ENCODE results near the gene C11orf68.
A peak's percentile ranks its signal among the peaks of the same experiment; 100 is the strongest.

The C11orf68 gene

DNA sequence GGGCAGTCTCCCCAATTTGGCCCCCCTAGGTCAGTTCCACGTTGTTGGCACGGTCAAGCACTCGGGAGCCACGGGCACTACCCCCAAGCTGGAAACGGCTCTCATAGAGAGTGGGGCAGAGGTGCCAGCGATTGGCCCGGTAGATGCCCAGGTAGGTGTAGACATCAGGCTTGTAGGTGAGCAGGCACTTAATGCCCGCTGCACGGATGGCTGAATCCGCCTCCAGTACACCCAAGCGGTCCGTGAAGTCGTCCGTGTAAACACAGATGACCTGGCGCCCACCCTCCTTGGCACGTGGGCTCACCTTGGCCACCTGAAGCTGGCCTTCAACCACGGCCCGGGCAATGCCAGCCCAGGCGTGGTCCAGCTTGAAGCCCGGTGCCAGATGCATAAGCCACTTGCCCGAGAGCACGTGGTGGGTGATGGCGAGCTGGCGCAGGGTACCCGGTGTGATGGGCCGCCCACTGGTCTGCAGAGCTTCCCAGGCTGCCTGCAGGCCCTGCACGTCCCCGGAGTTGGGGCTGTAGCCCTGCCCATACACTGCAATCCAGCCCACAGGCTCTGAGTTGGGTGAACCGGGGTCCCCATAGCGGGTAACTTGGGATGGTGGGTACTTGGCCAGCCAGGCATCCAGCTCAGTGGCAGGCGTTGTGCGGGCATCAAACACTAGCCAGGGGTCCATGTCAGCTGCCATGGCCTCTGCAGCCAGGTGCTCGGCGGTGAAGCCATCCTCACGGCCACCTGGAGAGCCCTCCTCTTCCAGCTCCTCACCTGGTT, 1.2 kb downstream of the C11orf68 start:
- no peaks in the 10 kb centered on the region; the same call in 1 of the 2 replicates for H3K4me1 ChIP-seq (ENCODE audit: control insufficient read depth, insufficient read depth, low read length)
- H3K27ac ChIP-seq (ENCODE audit: extremely low read depth, low read depth, low read length) = no peak overlapping the region
- TF ChIP-seq EGR2 (tag by site-specific recombination; IDR thresholded peaks at IDR 0.05; ENCODE audit: low read depth) (peak; percentile 41; the same call in 1 of the 2 replicates), ZFHX2 (tag by site-specific recombination; conservative IDR thresholded peaks at IDR 0.05) (peak; percentile 18; the same call in 1 of the 2 replicates), ZNF600 (tag by site-specific recombination; IDR thresholded peaks at IDR 0.05) (no peak)
- TF ChIP-seq, protein P1, sequence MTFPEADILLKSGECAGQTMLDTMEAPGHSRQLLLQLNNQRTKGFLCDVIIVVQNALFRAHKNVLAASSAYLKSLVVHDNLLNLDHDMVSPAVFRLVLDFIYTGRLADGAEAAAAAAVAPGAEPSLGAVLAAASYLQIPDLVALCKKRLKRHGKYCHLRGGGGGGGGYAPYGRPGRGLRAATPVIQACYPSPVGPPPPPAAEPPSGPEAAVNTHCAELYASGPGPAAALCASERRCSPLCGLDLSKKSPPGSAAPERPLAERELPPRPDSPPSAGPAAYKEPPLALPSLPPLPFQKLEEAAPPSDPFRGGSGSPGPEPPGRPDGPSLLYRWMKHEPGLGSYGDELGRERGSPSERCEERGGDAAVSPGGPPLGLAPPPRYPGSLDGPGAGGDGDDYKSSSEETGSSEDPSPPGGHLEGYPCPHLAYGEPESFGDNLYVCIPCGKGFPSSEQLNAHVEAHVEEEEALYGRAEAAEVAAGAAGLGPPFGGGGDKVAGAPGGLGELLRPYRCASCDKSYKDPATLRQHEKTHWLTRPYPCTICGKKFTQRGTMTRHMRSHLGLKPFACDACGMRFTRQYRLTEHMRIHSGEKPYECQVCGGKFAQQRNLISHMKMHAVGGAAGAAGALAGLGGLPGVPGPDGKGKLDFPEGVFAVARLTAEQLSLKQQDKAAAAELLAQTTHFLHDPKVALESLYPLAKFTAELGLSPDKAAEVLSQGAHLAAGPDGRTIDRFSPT (tag by site-specific recombination; IDR thresholded peaks at IDR 0.05) = peak; percentile 78
- TF ChIP-seq, protein P2, sequence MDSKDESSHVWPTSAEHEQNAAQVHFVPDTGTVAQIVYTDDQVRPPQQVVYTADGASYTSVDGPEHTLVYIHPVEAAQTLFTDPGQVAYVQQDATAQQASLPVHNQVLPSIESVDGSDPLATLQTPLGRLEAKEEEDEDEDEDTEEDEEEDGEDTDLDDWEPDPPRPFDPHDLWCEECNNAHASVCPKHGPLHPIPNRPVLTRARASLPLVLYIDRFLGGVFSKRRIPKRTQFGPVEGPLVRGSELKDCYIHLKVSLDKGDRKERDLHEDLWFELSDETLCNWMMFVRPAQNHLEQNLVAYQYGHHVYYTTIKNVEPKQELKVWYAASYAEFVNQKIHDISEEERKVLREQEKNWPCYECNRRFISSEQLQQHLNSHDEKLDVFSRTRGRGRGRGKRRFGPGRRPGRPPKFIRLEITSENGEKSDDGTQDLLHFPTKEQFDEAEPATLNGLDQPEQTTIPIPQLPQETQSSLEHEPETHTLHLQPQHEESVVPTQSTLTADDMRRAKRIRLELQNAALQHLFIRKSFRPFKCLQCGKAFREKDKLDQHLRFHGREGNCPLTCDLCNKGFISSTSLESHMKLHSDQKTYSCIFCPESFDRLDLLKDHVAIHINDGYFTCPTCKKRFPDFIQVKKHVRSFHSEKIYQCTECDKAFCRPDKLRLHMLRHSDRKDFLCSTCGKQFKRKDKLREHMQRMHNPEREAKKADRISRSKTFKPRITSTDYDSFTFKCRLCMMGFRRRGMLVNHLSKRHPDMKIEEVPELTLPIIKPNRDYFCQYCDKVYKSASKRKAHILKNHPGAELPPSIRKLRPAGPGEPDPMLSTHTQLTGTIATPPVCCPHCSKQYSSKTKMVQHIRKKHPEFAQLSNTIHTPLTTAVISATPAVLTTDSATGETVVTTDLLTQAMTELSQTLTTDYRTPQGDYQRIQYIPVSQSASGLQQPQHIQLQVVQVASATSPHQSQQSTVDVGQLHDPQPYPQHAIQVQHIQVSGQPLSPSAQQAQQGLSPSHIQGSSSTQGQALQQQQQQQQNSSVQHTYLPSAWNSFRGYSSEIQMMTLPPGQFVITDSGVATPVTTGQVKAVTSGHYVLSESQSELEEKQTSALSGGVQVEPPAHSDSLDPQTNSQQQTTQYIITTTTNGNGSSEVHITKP (tag by site-specific recombination; IDR thresholded peaks at IDR 0.05) = 0 out of 2 replicates have a peak, but pooled peaks have one; percentile 16
- no peaks in the 10 kb centered on the region for H3K9me3 ChIP-seq (ENCODE audit: control insufficient read depth, insufficient read depth, low read depth, low read length)
- peak overlapping the region; percentile 63 for H3K4me3 ChIP-seq (ENCODE audit: low read depth, low read length)
- POLR2A ChIA-PET = interaction anchor here (1.3 to 2.3 kb wide), 4 partner anchors 27 to 302 kb away, joined by 3 to 12 read pairs (median 6); partner anchors contain the start of genes CCDC85B, FIBP and PCNX3
- H3K36me3 ChIP-seq (ENCODE audit: control insufficient read depth in 2 of 2, insufficient read depth in 1 of 2, low read length in 2 of 2) = peaks cover 0 to 10% of the 10 kb centered on the region in 2 experiments; a peak in 1 of 3 replicates
- CTCF ChIA-PET = interaction anchor here (0.5 to 1.2 kb wide), 10 partner anchors 27 to 324 kb away, joined by 3 to 6 read pairs (median 3); partner anchors contain the start of genes CCDC85B and MUS81

- H3K4me1 ChIP-seq (ENCODE audit: control insufficient read depth, insufficient read depth, low read length) = no peaks in the 10 kb centered on the region; the same call in 1 of the 2 replicates
- no peaks in the 10 kb centered on the region for H3K9me3 ChIP-seq (ENCODE audit: control insufficient read depth, insufficient read depth, low read depth, low read length)
- no peak overlapping the region for H3K4me3 ChIP-seq (ENCODE audit: low read depth, low read length)
- ChIA-PET POLR2A (no interaction called here), CTCF (interaction anchor here (0.5 to 1.0 kb wide), 5 partner anchors 26 to 324 kb away, joined by 3 to 6 read pairs (median 3); partner anchors contain the start of gene CCDC85B)
- H3K36me3 ChIP-seq (ENCODE audit: control insufficient read depth in 2 of 2, insufficient read depth in 1 of 2, low read length in 2 of 2) = peaks cover 0 to 4% of the 10 kb centered on the region in 2 experiments; a peak in 1 of 3 replicates
- no peak overlapping the region for H3K27ac ChIP-seq (ENCODE audit: extremely low read depth, low read depth, low read length)
- TF ChIP-seq, protein P3, sequence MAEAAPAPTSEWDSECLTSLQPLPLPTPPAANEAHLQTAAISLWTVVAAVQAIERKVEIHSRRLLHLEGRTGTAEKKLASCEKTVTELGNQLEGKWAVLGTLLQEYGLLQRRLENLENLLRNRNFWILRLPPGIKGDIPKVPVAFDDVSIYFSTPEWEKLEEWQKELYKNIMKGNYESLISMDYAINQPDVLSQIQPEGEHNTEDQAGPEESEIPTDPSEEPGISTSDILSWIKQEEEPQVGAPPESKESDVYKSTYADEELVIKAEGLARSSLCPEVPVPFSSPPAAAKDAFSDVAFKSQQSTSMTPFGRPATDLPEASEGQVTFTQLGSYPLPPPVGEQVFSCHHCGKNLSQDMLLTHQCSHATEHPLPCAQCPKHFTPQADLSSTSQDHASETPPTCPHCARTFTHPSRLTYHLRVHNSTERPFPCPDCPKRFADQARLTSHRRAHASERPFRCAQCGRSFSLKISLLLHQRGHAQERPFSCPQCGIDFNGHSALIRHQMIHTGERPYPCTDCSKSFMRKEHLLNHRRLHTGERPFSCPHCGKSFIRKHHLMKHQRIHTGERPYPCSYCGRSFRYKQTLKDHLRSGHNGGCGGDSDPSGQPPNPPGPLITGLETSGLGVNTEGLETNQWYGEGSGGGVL (tag by site-specific recombination; IDR thresholded peaks at IDR 0.05) = no peak
- TF ChIP-seq CTCF (tag by site-specific recombination; IDR thresholded peaks at IDR 0.05) (no peak), ZNF416 (tag by site-specific recombination; IDR thresholded peaks at IDR 0.05) (no peak), ZNF302 (tag by site-specific recombination; IDR thresholded peaks at IDR 0.05; ENCODE audit: low read depth) (no peak), ZNF341 (tag by site-specific recombination; IDR thresholded peaks at IDR 0.05; ENCODE audit: low read depth) (no peak), TRIM28 (IDR thresholded peaks at IDR 0.05; ENCODE audit: borderline replicate concordance, low read length) (no peak), HOXA7 (CRISPR knock-in tag; IDR thresholded peaks at IDR 0.05; ENCODE audit: borderline replicate concordance) (no peak), ZNF664 (tag by site-specific recombination; IDR thresholded peaks at IDR 0.05) (no peak), SP7 (tag by site-specific recombination; IDR thresholded peaks at IDR 0.05) (no peak), GLI4 (tag by site-specific recombination; IDR thresholded peaks at IDR 0.05) (no peak), ZNF239 (tag by site-specific recombination; IDR thresholded peaks at IDR 0.05) (no peak), OSR2 (tag by site-specific recombination; IDR thresholded peaks at IDR 0.05) (no peak), ZNF623 (tag by site-specific recombination; IDR thresholded peaks at IDR 0.05) (no peak)
- TF ChIP-seq, protein P4, sequence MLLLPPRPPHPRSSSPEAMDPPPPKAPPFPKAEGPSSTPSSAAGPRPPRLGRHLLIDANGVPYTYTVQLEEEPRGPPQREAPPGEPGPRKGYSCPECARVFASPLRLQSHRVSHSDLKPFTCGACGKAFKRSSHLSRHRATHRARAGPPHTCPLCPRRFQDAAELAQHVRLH (tag by site-specific recombination; IDR thresholded peaks at IDR 0.05) = no peak
- TF ChIP-seq, protein P2 (tag by site-specific recombination; IDR thresholded peaks at IDR 0.05) = no peak
Observed at GRCh38 chr11:65917077-65917433, 1.8 kb downstream of the C11orf68 start.

Measured in HEK293 (cell line).